Stimulated activated CD4-positive, alpha-beta T cell treated with anti-CD3 and anti-CD28 coated beads, Interleukin-1b, Interleukin-23, amount 100 ng/mL, for 24 hours (primary cell): ENCODE results near the gene ARF4.
"Not testable (repeated sequence)": the region's sequence is repeated elsewhere in the genome, so short reads cannot be mapped to it uniquely, and the experiment has no call there.

Source experiments
- DNase-seq, 4 experiments: peaks; one replicate each; pipeline ENCODE4 v3.0.0-alpha.2; 2020; ENCODE audit warnings: low read depth in 4 of 4, low spot score in 1 of 4

The ARF4 gene

DNA sequence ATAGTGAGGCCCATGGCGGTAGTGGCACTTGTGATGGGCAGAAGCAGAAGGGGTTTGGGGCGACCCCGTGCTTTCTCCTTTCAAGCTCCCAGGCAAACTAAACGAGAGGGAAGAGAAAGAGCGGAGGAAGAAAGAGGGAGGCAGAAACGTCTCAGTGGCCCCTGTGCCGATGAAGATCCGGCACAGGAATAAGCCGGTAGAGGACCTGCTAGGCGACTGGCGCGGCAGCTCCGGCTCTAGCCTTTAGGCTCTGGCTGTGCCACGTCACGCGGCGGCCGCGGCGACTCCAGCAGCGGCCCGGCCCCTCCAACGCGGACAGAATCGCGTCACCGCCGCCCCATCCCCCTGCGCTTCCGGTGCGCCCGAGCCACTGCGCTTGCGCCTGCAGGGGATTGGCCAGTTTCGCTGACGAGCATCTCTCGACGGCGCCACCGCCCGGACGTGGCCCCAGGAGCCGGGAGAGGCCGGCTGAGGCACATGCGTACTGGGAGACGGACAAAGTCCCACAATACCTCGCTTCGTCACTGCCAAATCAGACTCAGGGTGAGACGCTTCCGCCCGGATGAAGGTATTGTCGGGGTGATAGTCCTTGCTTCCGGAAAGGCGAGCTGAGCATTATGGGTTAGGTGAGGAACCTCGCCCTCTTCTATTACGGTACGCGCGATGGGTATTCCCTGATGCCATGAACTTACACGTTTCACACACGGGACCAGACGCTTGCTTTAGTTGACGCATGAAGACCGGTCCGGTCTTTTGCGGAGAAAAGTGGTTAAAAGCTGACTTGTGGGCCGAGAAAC, at the start of gene ARF4:
Gene ARF4 (minus strand): TSS at position 218 of the 797 bp plus-strand sequence. CDS start 204 bp downstream, at position 14.
- DNase-seq, result peak; percentile 96 to 99 (median 96)

- no peak for DNase-seq
These were observed 49.6 kb upstream of the ARF4 start for GRCh38 chr3:57646723-57647122.

GRCh38 chr3:57644740-57645139, 47.6 kb upstream of the ARF4 start:
- no peak for DNase-seq

DNA sequence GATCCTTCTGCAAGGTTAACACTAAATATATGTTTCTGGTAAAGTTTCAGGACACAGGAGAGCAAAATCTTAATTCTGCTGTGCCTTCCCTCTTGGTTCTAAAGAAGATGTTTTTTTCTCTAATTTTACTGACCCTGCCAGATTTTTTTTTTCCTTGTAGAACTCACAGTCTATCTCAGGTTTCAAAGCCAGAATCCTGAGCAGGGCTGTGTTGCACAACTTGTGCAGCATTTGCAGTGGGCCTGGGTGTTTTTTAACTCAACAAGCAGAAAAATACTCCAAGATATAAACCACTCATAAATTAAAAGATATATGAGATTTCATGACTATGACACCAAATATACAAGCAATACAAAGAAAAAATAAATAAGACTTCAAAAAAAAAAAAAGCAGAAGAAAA, 40.2 kb upstream of the ARF4 start:
- no peak for DNase-seq

- not testable (repeated sequence) for DNase-seq
These were observed 37.1 kb upstream of the ARF4 start for GRCh38 chr3:57634259-57634658.

DNA sequence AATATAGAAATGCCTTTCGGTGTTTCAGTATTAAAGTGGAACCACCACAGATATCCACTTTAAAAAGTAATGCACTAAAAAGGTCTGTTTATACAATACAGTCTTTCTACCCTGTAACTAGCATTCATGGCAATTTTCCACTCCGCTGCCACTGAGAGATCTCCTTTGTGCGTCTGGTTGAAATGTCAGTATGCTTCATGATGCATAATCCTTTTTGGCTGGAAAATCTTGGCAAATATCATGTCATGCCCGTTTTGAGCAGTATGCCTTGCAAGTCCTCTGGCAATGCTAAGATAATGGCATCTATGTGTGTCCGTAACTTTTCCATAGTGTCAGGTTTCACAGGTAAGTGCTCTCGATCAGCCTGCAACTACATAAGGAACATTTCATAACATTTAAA, 30.8 kb upstream of the ARF4 start:
- DNase-seq, result no peak

GRCh38 chr3:57624801-57625200, 27.7 kb upstream of the ARF4 start:
- no peak for DNase-seq

- DNase-seq, result no peak
These were observed 25.2 kb upstream of the ARF4 start for GRCh38 chr3:57622362-57622761.

DNA sequence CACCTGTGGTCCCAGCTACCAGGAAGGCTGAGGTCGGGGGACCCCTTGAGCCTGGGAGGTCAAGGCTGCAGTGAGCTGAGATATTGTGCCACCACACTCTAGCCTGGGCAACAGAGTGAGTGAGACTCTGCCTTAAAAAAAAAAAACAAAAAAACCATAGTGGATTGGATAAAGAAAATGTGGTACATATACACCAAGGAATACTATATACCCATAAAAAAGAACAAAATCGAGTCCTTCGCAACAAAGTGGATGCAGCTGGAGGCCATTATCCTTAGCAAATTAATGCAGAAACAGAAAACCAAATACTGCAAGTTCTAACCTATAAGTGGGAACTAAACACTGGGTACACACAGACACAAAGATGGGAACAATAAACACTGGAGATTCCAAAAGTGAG, 20.6 kb upstream of the ARF4 start:
- DNase-seq, result no peak

- DNase-seq, result no peak
These were observed 19.1 kb upstream of the ARF4 start for GRCh38 chr3:57616233-57616632.

DNA sequence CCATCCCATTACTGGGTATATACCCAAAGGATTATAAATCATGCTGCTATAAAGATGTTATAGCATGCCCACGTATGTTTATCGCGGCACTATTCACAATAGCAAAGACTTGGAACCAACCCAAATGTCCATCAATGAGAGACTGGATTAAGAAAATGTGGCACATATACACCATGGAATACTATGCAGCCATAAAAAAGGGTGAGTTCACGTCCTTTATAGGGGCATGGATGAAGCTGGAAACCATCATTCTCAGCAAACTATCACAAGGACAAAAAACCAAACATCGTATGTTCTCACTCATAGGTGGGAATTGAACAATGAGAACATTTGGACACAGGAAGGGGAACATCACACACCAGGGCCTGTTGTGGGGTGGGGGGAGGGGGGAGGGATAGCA, 14.7 kb upstream of the ARF4 start:
- not testable (repeated sequence) for DNase-seq

DNA sequence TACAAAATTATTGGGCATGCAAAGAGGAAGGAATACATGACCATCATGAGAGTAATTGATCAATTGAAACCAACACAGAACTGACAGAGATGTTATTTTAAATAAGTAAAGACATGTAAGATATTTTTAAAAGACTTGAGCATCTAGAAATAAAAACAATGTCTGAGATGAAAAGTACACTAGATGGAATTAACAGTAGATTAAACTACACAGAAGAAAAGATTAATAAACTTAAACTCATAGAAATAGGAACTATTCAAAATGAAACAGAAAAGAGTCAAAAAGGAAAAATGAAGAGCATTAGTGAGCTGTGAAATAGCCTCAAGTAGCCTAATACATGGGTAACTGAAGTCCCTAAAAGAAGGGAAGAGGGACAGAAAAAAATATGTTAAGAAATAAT, 8.5 kb upstream of the ARF4 start:
- no peak for DNase-seq

DNA sequence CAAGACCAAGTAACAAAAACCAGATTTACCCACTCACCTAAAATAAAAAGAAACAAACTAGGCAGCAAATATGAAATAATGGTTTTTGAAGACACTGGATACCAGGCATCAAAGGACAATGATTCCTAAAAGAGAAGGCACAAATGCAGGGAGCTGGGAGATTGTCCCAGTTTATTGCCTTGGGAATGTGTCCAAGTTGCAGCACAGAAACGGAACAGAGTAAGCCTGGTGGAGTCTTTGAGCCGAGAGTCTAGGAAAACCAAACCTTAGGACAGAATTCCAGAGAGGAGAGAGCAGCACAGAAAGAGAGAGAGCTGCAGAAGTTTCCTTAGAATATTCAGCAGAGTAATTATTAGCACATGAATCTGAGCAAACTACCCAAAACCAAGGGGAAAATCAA, 7.8 kb upstream of the ARF4 start:
- no peak for DNase-seq

DNA sequence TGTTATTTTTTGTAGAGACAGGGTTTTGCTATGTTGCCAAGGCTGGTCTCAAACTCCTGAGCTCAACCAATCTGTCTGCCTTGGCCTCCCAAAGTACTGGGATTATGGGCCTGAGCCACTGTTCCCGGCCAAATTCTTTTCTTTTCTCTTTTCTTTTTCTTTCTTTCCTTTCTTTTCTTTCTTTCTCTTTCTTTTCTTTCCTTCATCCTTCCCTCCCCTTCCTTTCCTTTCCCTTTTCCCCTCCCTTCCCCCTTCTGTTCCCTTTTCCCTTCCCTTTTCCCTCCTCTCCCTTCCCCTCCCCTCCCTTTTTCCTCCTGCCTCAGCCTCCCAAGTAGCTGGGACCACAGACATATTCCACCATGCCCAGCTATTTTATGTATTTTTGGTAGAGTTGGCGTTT, 3.1 kb upstream of the ARF4 start:
- DNase-seq, result no peak

DNA sequence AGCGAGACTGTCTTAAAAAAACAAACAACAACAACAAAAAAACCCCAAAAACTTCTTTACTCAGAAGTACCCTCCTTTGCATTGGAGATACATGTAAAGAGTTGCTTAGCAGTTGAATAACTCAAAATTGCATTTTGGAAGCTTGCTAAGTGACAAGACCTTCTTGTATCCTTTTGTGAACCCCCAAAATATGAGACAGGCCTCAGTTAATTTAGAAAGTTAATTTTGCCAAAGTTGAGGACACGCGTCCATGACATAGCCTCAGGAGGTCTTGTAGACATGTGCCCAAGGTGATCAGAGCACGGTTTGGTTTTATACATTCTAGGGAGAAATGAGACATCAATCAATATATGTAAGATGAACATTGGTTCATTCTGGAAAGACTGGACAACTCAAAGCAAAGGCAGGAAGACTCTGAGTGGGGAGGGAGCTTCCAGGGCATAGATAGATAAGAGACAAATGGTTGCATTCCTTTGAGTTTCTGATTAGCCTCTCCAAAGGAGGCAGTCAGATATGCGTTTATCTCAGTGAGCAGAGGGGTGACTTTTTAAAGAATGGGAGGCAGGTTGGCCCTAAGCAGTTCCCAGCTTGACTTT, 1.7 kb upstream of the ARF4 start:
- no peak for DNase-seq

DNA sequence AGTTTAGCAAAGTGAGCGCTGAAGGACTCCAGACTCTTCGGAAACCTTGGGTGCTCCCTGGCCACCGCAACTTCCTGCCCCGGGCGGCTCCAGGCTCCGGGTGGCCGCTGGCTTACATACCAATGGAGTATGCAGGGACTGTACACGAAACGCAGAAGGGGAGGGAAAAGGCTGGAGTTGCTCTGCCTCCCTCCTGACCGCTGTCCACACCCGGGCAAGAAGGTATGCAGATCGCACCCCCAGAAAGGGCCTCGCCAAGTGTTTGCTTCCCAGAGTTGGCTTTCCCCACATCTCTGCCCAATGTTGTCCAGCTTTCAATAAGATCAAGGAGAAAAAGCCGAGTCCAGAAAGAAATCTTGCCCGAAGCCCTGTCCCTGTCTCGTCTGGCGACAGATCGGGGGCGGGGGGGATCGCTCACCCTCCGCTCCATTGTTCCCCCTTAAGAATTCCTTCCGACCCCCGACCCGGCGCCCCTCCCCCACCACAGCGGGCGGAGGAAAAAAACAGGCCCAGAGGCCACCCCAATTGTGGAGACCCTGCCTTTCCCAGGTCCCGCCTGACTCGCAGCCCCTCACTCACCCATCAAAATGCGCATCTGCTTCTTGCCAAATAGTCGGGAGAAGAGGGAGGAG, 533 bp downstream of the ARF4 start:
- peak in 3 of 4 experiments; percentile 11 to 40 (median 37) for DNase-seq

DNA sequence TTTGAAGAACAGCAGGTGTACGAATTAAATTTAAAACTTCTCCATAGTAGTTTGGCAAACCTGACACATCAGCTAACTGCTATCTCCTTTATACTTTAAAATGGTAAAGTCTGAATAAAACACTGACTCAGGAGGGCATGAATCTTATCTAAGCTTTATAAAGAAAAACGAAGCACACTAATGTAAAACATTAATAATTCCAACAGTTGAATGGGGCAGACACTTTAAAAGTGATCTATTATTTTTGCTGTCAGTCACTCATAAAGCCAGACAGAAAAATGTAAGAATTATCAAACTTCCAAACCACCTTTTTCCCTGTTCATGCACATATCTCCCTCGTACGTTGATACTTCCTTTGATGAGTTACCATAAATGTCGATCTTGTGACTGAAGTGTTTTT, 2.6 kb downstream of the ARF4 start:
- no peak for DNase-seq

GRCh38 chr3:57594144-57594543, 3.0 kb downstream of the ARF4 start:
- no peak for DNase-seq

GRCh38 chr3:57592306-57592705, 4.8 kb downstream of the ARF4 start:
- DNase-seq, result no peak

GRCh38 chr3:57587905-57588304, 9.2 kb downstream of the ARF4 start:
- DNase-seq, result no peak

DNA sequence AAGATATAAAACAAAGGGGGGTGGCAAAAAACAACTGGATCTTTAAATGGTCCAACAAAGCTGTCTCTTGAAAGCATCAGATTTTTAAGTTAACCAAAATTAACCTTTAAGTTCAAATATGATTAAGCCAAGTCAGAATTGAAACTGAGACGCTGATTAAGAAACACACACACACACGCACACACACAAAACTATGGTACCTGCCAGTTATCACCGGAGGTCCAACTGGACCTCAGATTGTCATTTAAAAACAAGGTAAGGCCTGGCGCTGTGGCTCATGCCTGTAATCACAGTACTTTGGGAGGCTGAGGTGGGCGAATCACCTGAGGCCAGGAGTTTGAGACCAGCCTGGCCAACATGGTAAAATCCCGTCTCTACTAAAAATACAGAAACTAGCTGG, 10.4 kb downstream of the ARF4 start:
- DNase-seq, result no peak

GRCh38 chr3:57583544-57583943, 13.6 kb downstream of the ARF4 start:
- DNase-seq, result no peak
